Prostate gland (tissue), 2 donors: Measurements from ENCODE around the gene TNNI2.

ENCODE experiments used
- CTCF ChIP-seq, 4 experiments: fragments of 200-600 bp in 2 of 4; fragments of 450-650 bp in 2 of 4; sonication (generic) in 2 of 4; IDR thresholded peaks; 1 replicate in 3 of 4; 2 replicates in 1 of 4; pipeline ENCODE4 v1.5.1; 2016 to 2019; ENCODE audit warnings: antibody characterized with exemption in 4 of 4, mild to moderate bottlenecking in 2 of 4, moderate library complexity in 2 of 4
- POLR2AphosphoS5 ChIP-seq: sonication (generic); formaldehyde crosslinking; IDR thresholded peaks from one replicate; pipeline ENCODE4 v1.6.1; 2017; ENCODE audit warnings: antibody characterized with exemption

- TF ChIP-seq POLR2AphosphoS5, result no peak
- TF ChIP-seq CTCF (IDR thresholded peaks at IDR 0.05), result no peak
Observed at GRCh38 chr11:1857064-1857463, 18.3 kb downstream of the TNNI2 start.
